ENCODE results near the gene ZNF793. TPM values are rescaled to one million over a fixed set of nuclear protein-coding genes. Genes with fewer than 3 reads are reported as not detected.

Gene ZNF793
- total and polyA plus RNA-seq, 12 donors: 1.6 to 10.7 (median 6.0) TPM

DNA sequence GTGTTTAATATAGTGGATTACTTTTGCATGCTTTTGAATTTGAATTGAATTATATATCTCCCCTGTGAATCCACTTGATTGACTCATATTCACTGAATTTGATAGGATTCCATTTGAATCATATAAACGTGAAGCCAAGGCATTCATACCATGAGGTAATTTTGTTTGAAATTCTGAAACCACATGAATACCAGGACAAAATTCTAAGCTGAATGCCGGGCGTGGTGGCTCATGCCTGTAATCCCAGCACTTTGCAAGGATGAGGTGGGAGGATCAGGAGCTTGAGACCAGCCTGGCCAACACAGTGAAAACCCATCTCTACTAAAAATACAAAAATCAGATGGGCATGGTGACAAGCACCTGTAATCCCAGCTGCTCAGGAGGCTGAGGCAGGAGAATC lies 4.4 kb downstream of the ZNF793 start:
- TF ChIP-seq, protein P1, sequence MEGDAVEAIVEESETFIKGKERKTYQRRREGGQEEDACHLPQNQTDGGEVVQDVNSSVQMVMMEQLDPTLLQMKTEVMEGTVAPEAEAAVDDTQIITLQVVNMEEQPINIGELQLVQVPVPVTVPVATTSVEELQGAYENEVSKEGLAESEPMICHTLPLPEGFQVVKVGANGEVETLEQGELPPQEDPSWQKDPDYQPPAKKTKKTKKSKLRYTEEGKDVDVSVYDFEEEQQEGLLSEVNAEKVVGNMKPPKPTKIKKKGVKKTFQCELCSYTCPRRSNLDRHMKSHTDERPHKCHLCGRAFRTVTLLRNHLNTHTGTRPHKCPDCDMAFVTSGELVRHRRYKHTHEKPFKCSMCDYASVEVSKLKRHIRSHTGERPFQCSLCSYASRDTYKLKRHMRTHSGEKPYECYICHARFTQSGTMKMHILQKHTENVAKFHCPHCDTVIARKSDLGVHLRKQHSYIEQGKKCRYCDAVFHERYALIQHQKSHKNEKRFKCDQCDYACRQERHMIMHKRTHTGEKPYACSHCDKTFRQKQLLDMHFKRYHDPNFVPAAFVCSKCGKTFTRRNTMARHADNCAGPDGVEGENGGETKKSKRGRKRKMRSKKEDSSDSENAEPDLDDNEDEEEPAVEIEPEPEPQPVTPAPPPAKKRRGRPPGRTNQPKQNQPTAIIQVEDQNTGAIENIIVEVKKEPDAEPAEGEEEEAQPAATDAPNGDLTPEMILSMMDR (IDR thresholded peaks at IDR 0.05): no peak
- no peak for TF ChIP-seq POLR2A (IDR thresholded peaks at IDR 0.05)
- intact Hi-C loops (cut with DNase I): no loop called here
- DNase-seq: no peak
- no peaks in the 10 kb centered on the region for H3K9me3 ChIP-seq (replicated peaks in 1 of 3)
- peaks cover 0 to 6% of the 10 kb centered on the region in 2 donors for H3K4me1 ChIP-seq (replicated peaks in 1 of 2)
- no peaks in the 10 kb centered on the region for H3K27me3 ChIP-seq
- H3K4me3 ChIP-seq: no peak overlapping the region
- no peaks in the 10 kb centered on the region for H3K36me3 ChIP-seq (replicated peaks in 1 of 2)
- 94 to 98% (median 96%) methylated on average over 3 of the region's 3 CpGs for WGBS, 4 donors
- H3K27ac ChIP-seq: no peak overlapping the region

DNA sequence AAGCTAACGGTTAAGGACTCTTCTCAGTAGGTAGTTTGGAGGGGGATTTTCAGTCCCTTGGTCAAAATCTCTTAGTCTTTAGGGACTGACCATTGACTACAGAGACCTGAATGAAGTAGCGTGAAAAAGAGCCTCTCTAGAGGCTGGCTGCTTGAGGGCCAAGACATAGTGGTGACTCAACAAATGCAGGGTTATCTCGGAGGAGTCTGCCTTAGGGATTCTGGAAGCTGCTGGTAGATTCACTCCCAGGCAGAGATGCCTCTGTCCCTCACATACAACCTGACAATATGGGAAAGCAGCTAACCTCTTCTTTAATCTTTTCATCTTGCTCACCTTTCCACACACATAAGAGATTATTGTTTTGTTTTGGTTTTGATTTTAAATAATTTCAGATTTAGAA lies 5.1 kb downstream of the ZNF793 start:
- no peaks in the 10 kb centered on the region for H3K36me3 ChIP-seq (replicated peaks in 1 of 2)

DNA sequence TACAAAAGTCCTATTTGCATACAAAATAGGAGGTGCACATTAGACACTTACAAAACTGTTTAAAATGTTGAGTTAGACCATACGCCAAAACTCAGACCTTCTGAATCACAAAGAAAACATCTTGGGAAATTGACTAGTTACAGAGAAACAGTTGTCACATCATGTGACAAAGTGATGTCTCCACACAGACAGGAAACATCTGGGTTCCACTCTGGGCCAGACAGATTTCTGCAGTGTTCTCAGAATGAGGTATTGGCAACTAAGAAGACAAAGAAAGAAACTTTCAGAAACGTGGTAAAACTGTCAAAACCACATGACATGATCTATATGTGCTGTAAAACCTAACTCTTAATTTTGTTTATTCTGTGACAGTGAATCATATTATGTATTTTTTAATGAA lies 6.7 kb downstream of the ZNF793 start:
- Histone ChIP-seq H3K9me3 (replicated peaks in 1 of 3) (no peaks in the 10 kb centered on the region), H3K27ac (no peak overlapping the region), H3K4me1 (replicated peaks in 1 of 2) (no peaks in the 10 kb centered on the region), H3K36me3 (replicated peaks in 1 of 2) (no peaks in the 10 kb centered on the region), H3K4me3 (no peak overlapping the region), H3K27me3 (no peaks in the 10 kb centered on the region)
- 55 to 64% (median 63%) methylated on average over 2 of the region's 2 CpGs for WGBS, 4 donors
- DNase-seq: no peak
- TF ChIP-seq, protein P1 (IDR thresholded peaks at IDR 0.05): no peak
- TF ChIP-seq POLR2A (IDR thresholded peaks at IDR 0.05): no peak
- intact Hi-C loops (cut with DNase I): no loop called here

More for the DNA sequence above, 5.1 kb downstream of the ZNF793 start:
- Histone ChIP-seq H3K27ac (no peak overlapping the region), H3K4me3 (no peak overlapping the region), H3K4me1 (replicated peaks in 1 of 2) (peaks cover 0 to 6% of the 10 kb centered on the region in 2 donors), H3K27me3 (no peaks in the 10 kb centered on the region), H3K9me3 (replicated peaks in 1 of 3) (no peaks in the 10 kb centered on the region)
- 90 to 100% (median 96%) methylated on average over 3 of the region's 3 CpGs for whole genome bisulfite sequencing, 4 donors
- TF ChIP-seq, protein P1 (IDR thresholded peaks at IDR 0.05): no peak
- no peak for TF ChIP-seq POLR2A (IDR thresholded peaks at IDR 0.05)
- intact Hi-C loops (cut with DNase I): no loop called here
- no peak for DNase-seq

DNA sequence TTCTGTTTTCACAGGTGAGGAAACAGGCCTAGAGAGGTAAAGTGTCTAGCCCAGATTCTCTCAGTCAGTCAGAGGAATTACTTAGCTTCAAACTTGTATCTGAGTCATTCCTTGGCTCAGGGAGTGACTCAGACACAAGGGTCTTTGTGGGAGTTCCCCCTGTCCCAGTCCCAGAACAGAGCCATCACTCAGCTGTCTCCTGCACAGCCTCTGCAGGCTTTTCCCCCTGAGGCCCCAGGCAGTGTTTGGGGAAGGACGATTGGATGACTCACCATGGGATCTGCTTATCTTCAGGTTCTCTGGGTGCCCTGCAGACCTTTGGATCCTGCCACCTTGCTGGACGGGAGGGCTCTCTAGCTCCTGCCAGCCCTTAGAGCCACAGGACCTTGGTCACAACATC lies 13.2 kb downstream of the ZNF793 start:
- intact Hi-C loops (cut with DNase I): no loop called here
- Histone ChIP-seq H3K36me3 (replicated peaks in 1 of 2) (peaks cover 0 to 7% of the 10 kb centered on the region in 2 donors), H3K4me1 (replicated peaks in 1 of 2) (no peaks in the 10 kb centered on the region), H3K4me3 (no peak overlapping the region), H3K27me3 (no peaks in the 10 kb centered on the region), H3K9me3 (replicated peaks in 1 of 3) (peaks cover 0 to 7% (median 0%) of the 10 kb centered on the region in 3 donors), H3K27ac (no peak overlapping the region)
- TF ChIP-seq, protein P1 (IDR thresholded peaks at IDR 0.05): no peak
- TF ChIP-seq POLR2A (IDR thresholded peaks at IDR 0.05): no peak
- DNase-seq: no peak
- WGBS, 4 donors: 38 to 59% (median 40%) methylated on average over 1 to 2 of the region's 2 CpGs; no CpG with 5 or more reads in 1 of the 4 donors

Measured in adrenal gland (tissue), 12 donors.